ENCODE data around the gene LTO1.

DNA sequence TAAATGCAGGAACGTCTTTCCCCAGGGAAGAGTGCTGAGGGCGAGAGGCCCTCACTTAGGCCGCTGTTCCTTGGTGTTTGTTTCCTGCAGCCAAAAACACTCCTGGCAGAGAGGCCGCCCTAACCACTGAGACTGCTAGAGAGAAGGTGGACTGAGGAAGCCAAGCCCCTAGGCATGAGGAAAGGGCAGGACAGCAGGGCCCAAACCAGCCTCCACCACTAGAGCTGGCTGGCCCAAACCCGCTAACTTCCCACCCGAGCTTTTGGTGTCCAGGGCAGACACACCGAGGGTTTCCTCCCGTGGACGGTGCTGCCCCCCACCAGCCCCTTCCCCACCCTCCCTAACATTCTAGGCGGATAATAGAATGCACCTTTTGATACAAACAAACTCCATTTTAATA lies 22.7 kb upstream of the LTO1 start:
- TF ChIP-seq, protein P1, sequence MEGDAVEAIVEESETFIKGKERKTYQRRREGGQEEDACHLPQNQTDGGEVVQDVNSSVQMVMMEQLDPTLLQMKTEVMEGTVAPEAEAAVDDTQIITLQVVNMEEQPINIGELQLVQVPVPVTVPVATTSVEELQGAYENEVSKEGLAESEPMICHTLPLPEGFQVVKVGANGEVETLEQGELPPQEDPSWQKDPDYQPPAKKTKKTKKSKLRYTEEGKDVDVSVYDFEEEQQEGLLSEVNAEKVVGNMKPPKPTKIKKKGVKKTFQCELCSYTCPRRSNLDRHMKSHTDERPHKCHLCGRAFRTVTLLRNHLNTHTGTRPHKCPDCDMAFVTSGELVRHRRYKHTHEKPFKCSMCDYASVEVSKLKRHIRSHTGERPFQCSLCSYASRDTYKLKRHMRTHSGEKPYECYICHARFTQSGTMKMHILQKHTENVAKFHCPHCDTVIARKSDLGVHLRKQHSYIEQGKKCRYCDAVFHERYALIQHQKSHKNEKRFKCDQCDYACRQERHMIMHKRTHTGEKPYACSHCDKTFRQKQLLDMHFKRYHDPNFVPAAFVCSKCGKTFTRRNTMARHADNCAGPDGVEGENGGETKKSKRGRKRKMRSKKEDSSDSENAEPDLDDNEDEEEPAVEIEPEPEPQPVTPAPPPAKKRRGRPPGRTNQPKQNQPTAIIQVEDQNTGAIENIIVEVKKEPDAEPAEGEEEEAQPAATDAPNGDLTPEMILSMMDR (IDR thresholded peaks at IDR 0.05), result no peak
- TF ChIP-seq, protein P2, sequence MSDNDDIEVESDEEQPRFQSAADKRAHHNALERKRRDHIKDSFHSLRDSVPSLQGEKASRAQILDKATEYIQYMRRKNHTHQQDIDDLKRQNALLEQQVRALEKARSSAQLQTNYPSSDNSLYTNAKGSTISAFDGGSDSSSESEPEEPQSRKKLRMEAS (IDR thresholded peaks at IDR 0.05), result no peak
- TF ChIP-seq BHLHE40 (IDR thresholded peaks at IDR 0.05; ENCODE audit: low read depth, low read length) (no peak), EHMT2 (IDR thresholded peaks at IDR 0.05; ENCODE audit: low read depth) (no peak), TP53 (CRISPR knock-in tag; IDR thresholded peaks at IDR 0.05) (no peak), ESRRA (IDR thresholded peaks at IDR 0.05; ENCODE audit: borderline replicate concordance, low read length) (no peak), POLR2A (IDR thresholded peaks at IDR 0.05; ENCODE audit: low read length) (no peak), RFX5 (IDR thresholded peaks at IDR 0.05) (no peak)
- TF ChIP-seq, protein P3, sequence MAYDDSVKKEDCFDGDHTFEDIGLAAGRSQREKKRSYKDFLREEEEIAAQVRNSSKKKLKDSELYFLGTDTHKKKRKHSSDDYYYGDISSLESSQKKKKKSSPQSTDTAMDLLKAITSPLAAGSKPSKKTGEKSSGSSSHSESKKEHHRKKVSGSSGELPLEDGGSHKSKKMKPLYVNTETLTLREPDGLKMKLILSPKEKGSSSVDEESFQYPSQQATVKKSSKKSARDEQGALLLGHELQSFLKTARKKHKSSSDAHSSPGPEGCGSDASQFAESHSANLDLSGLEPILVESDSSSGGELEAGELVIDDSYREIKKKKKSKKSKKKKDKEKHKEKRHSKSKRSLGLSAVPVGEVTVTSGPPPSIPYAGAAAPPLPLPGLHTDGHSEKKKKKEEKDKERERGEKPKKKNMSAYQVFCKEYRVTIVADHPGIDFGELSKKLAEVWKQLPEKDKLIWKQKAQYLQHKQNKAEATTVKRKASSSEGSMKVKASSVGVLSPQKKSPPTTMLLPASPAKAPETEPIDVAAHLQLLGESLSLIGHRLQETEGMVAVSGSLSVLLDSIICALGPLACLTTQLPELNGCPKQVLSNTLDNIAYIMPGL (CRISPR knock-in tag; IDR thresholded peaks at IDR 0.05; ENCODE audit: borderline replicate concordance), result no peak

Data from A549 (cell line).